ENCODE results near the gene MBD3L2.

MBD3L2 gene

GRCh38 chr19:7069042-7069903 is 20.2 kb downstream of the MBD3L2 start, which contains the start of gene ZNF557:
ZNF557 (plus strand) TSS chr19:7069703; CDS start chr19:7075075, 5,372 bp downstream.
- CTCF ChIA-PET: interaction anchor here (0.9 to 2.4 kb wide), 4 partner anchors 11 to 612 kb away, joined by 3 to 10 read pairs (median 5); partner anchors contain the start of gene TRAPPC5
- no peak for TF ChIP-seq CTCF (IDR thresholded peaks at IDR 0.05; ENCODE audit: insufficient read depth, low read length, missing control alignments)

GRCh38 chr19:7069904-7070226 is 20.7 kb downstream of the MBD3L2 start:
- H3K4me3 ChIP-seq (ENCODE audit: low read depth, low read length): peak overlapping the region; percentile 93
- ChIA-PET POLR2A (interaction anchor here (0.6 to 1.0 kb wide), 6 partner anchors 10 to 1012 kb away, joined by 3 to 4 read pairs (median 4); no protein-coding TSS in a partner anchor), CTCF (interaction anchor here (1.5 to 2.4 kb wide), 2 partner anchors 11 to 611 kb away, joined by 4 to 10 read pairs; partner anchors contain the start of gene TRAPPC5)
- no peak for TF ChIP-seq CTCF (IDR thresholded peaks at IDR 0.05; ENCODE audit: insufficient read depth, low read length, missing control alignments)
- DNase-seq (ENCODE audit: low read depth, low spot score): no peak

More at GRCh38 chr19:7069042-7069903, 20.2 kb downstream of the MBD3L2 start, which contains the start of gene ZNF557:
- peak within 1 kb of the TSS; percentile 93 for H3K4me3 ChIP-seq (ENCODE audit: low read depth, low read length)
- POLR2A ChIA-PET: interaction anchor here (0.6 to 1.0 kb wide), 9 partner anchors 9 to 1012 kb away, joined by 3 to 4 read pairs (median 3); no protein-coding TSS in a partner anchor
- peak; percentile 58 for DNase-seq (ENCODE audit: low read depth, low spot score)

- ChIA-PET CTCF (no interaction called here), POLR2A (no interaction called here)
- TF ChIP-seq CTCF (IDR thresholded peaks at IDR 0.05; ENCODE audit: insufficient read depth, low read length, missing control alignments): no peak
- H3K4me3 ChIP-seq (ENCODE audit: low read depth, low read length): no peak overlapping the region
- no peak for DNase-seq (ENCODE audit: low read depth, low spot score)
Measured at GRCh38 chr19:7072541-7072940, 23.4 kb downstream of the MBD3L2 start.

- no peak for TF ChIP-seq CTCF (IDR thresholded peaks at IDR 0.05; ENCODE audit: insufficient read depth, low read length, missing control alignments)
- ChIA-PET CTCF (no interaction called here), POLR2A (no interaction called here)
- DNase-seq (ENCODE audit: low read depth, low spot score): no peak
- no peak overlapping the region for H3K4me3 ChIP-seq (ENCODE audit: low read depth, low read length)
Measured at GRCh38 chr19:7074705-7075282, 25.7 kb downstream of the MBD3L2 start.

DNA sequence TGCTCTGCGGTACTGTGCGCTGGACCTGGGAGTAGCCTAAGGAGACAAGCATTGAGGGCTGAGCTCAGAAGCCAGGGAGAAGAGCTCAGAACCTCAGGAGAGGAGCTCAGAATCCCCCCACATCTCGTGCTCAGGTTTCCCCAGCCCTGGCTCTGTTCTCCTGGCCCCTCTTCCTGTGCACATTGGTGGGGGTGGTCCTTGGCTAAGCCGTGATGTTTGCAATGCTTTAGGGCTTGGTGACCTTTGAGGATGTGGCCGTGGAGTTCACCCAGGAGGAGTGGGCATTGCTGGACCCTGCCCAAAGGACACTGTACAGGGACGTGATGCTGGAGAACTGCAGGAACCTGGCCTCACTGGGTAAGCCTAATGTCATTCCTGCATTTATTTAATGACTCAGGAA is 27.0 kb downstream of the MBD3L2 start:
- DNase-seq (ENCODE audit: low read depth, low spot score): no peak
- no peak overlapping the region for H3K4me3 ChIP-seq (ENCODE audit: low read depth, low read length)
- TF ChIP-seq CTCF (IDR thresholded peaks at IDR 0.05; ENCODE audit: insufficient read depth, low read length, missing control alignments): no peak
- POLR2A ChIA-PET: no interaction called here
- CTCF ChIA-PET: no interaction called here

DNA sequence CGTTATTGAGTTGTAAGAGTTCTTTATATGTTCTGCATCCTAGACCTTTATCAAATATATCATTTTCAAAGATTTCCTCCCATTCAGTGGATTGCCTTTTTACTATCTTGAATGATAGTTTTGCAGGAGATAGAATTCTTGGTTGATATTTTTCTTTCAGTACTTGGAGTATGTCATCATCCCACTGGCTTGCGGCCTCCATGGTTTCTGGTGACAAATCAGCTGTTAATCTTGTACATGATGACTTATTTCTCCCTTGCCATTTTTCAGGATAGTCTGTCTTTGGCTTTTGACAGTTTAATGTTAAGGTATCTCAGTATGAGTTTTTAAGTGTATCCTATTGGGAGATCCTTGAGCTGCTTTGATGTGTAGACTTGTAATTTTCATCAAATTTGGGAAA is 28.9 kb downstream of the MBD3L2 start:
- no peak for TF ChIP-seq CTCF (IDR thresholded peaks at IDR 0.05; ENCODE audit: insufficient read depth, low read length, missing control alignments)
- H3K4me3 ChIP-seq (ENCODE audit: low read depth, low read length): no peak overlapping the region
- ChIA-PET CTCF (no interaction called here), POLR2A (no interaction called here)
- DNase-seq (ENCODE audit: low read depth, low spot score): no peak

Measured in AG04449 (cell line).